ENCODE measurements around the gene CEP89.

Gene CEP89

GRCh38 chr19:32917616-32917996 lies 54.2 kb downstream of the CEP89 start:
- no peak for TF ChIP-seq EP300 (IDR thresholded peaks at IDR 0.05; ENCODE audit: borderline replicate concordance)
- no peak for TF ChIP-seq ZBTB7A (IDR thresholded peaks at IDR 0.05; ENCODE audit: low read depth)
- TF ChIP-seq, protein P1, sequence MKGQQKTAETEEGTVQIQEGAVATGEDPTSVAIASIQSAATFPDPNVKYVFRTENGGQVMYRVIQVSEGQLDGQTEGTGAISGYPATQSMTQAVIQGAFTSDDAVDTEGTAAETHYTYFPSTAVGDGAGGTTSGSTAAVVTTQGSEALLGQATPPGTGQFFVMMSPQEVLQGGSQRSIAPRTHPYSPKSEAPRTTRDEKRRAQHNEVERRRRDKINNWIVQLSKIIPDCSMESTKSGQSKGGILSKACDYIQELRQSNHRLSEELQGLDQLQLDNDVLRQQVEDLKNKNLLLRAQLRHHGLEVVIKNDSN (IDR thresholded peaks at IDR 0.05) = no peak
- no peak for TF ChIP-seq CREB1 (IDR thresholded peaks at IDR 0.05; ENCODE audit: low read depth)

DNA sequence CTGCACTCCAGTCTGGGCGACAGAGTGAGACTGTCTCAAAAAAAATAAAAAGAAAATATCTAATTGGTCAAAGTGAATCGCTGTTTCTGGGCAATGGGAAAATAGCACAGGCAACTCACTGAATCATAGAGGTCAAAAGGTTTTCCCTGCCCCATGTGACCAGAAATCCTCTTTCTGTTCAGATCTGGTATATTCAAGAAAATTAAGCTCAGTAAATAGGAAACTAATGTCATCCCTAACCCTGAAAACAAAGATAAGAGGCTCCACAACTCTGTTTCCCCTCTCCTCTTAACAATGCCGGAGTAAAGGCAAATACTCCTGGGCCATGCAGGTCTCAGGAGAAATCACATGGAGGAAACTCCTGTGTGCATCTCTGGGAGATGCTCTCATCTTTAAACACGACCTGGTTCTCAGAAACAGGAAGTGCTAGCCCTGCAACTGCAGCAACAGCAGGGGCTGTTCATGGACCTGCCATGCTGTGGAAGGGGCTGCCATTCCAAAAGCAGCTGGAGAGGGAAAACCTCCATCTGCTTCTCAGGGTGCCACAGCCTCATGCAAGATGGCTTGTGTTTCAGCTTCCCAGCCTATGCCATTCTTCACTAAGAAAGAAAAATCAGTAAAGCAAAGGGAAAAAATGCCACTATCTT lies 54.7 kb downstream of the CEP89 start:
- TF ChIP-seq TAF1 (IDR thresholded peaks at IDR 0.05; ENCODE audit: low read depth) = no peak
- no peak for TF ChIP-seq MAX (IDR thresholded peaks at IDR 0.05)
- TF ChIP-seq, protein P1 (IDR thresholded peaks at IDR 0.05) = no peak
- no peak for TF ChIP-seq EP300 (IDR thresholded peaks at IDR 0.05; ENCODE audit: borderline replicate concordance)
- no peak for TF ChIP-seq RAD21 (IDR thresholded peaks at IDR 0.05; ENCODE audit: low read depth)
- TF ChIP-seq NFIC (IDR thresholded peaks at IDR 0.05) = no peak
- no peak for TF ChIP-seq YY1 (IDR thresholded peaks at IDR 0.05; ENCODE audit: low read depth)
- TF ChIP-seq TEAD4 (IDR thresholded peaks at IDR 0.05) = no peak
- TF ChIP-seq CREB1 (IDR thresholded peaks at IDR 0.05; ENCODE audit: low read depth) = no peak
- TF ChIP-seq ZBTB7A (IDR thresholded peaks at IDR 0.05; ENCODE audit: low read depth) = no peak
- no peak for TF ChIP-seq EGR1 (IDR thresholded peaks at IDR 0.05)
- no peak for TF ChIP-seq TCF12 (IDR thresholded peaks at IDR 0.05; ENCODE audit: low read depth)
- no peak for TF ChIP-seq REST (IDR thresholded peaks at IDR 0.05; ENCODE audit: low read depth)
- no peak for TF ChIP-seq FOXM1 (IDR thresholded peaks at IDR 0.05; ENCODE audit: borderline replicate concordance, low read depth)
- no peak for TF ChIP-seq CEBPB (IDR thresholded peaks at IDR 0.05)

GRCh38 chr19:32914879-32915660 lies 56.7 kb downstream of the CEP89 start:
- TF ChIP-seq TAF1 (IDR thresholded peaks at IDR 0.05; ENCODE audit: low read depth) (no peak), RAD21 (IDR thresholded peaks at IDR 0.05; ENCODE audit: low read depth) (no peak), EP300 (IDR thresholded peaks at IDR 0.05; ENCODE audit: borderline replicate concordance) (no peak)
- TF ChIP-seq, protein P1 (IDR thresholded peaks at IDR 0.05) = no peak

- no peak for TF ChIP-seq TAF1 (IDR thresholded peaks at IDR 0.05; ENCODE audit: low read depth)
- no peak for TF ChIP-seq YY1 (IDR thresholded peaks at IDR 0.05; ENCODE audit: low read depth)
- TF ChIP-seq NFIC (IDR thresholded peaks at IDR 0.05) = no peak
- no peak for TF ChIP-seq CREB1 (IDR thresholded peaks at IDR 0.05; ENCODE audit: low read depth)
Observed at GRCh38 chr19:32911467-32911866, 60.3 kb downstream of the CEP89 start.

GRCh38 chr19:32910874-32911273 lies 60.9 kb downstream of the CEP89 start:
- TF ChIP-seq NFIC (IDR thresholded peaks at IDR 0.05) (no peak), RAD21 (IDR thresholded peaks at IDR 0.05; ENCODE audit: low read depth) (no peak), FOXM1 (IDR thresholded peaks at IDR 0.05; ENCODE audit: borderline replicate concordance, low read depth) (no peak), TCF12 (IDR thresholded peaks at IDR 0.05; ENCODE audit: low read depth) (no peak), CEBPB (IDR thresholded peaks at IDR 0.05) (no peak), MAX (IDR thresholded peaks at IDR 0.05) (no peak), EGR1 (IDR thresholded peaks at IDR 0.05) (no peak)
- TF ChIP-seq, protein P1 (IDR thresholded peaks at IDR 0.05) = no peak

GRCh38 chr19:32910094-32910493 lies 61.7 kb downstream of the CEP89 start:
- TF ChIP-seq RAD21 (IDR thresholded peaks at IDR 0.05; ENCODE audit: low read depth) (no peak), TEAD4 (IDR thresholded peaks at IDR 0.05) (no peak), TCF12 (IDR thresholded peaks at IDR 0.05; ENCODE audit: low read depth) (no peak), MAX (IDR thresholded peaks at IDR 0.05) (no peak), EP300 (IDR thresholded peaks at IDR 0.05; ENCODE audit: borderline replicate concordance) (no peak), ZBTB7A (IDR thresholded peaks at IDR 0.05; ENCODE audit: low read depth) (no peak), YY1 (IDR thresholded peaks at IDR 0.05; ENCODE audit: low read depth) (no peak), CEBPB (IDR thresholded peaks at IDR 0.05) (no peak), EGR1 (IDR thresholded peaks at IDR 0.05) (no peak), REST (IDR thresholded peaks at IDR 0.05; ENCODE audit: low read depth) (no peak)
